NCI-H524 (cell line): ENCODE data around the gene ACSM2B.
"Not testable (repeated sequence)": the region's sequence is repeated elsewhere in the genome, so short reads cannot be mapped to it uniquely, and the experiment has no call there.

ENCODE experiments used
- DNase-seq, 2 experiments: peaks; one replicate each; lab custom pipeline; 2025; lab: John Stamatoyannopoulos, UW

ACSM2B gene

GRCh38 chr16:20576145-20576544 lies at the start of gene ACSM2B:
Gene ACSM2B (minus strand): TSS chr16:20576367. CDS start chr16:20564845, 11,522 bp downstream.
- DNase-seq, result not testable (repeated sequence)

DNA sequence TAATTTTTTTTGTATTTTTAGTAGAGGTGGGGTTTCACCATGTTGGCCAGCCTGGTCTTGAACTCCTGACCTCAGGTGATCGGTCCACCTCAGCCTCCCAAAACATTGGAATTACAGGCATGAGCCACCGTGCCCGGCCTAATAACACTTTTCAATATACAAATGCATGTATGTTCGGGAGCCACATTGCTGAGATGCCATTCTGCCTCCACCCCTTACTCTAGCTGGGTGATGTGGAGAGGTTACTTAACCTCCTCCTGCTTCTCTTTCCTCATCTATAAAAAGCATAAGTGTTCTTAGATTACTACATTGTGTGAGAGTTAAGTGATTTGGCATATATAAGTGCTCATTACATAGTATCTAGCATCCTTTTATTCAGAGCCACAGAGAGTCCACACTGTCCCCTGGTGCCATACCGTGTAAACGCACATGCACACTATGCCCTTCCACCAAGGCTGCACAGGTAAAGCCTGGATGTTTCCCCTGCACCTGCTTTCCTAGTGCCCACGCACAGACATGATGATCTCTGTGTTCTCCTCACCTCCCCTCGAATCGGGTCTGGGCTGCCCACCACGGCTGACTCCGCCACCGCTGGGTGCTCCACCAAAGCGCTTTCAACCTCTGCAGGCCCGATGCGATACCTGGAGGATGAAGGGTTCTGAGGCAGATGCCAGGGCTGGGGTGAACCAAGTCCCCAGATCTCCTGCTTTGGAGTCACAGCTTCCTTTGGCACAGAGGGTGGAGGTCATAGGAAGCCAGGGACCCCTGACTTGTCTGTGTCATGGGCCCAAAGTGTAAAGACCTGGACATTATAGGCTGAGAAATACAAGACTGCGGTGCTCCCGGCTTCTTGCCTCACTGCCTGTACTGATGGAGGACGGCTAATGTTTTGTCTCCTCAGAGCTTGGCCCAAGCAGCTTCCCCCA lies 49.0 kb upstream of the ACSM2B start:
- DNase-seq, result peak in 1 of 2 experiments; percentile 46

GRCh38 chr16:20624205-20624604 lies 48.0 kb upstream of the ACSM2B start:
- no peak for DNase-seq

DNA sequence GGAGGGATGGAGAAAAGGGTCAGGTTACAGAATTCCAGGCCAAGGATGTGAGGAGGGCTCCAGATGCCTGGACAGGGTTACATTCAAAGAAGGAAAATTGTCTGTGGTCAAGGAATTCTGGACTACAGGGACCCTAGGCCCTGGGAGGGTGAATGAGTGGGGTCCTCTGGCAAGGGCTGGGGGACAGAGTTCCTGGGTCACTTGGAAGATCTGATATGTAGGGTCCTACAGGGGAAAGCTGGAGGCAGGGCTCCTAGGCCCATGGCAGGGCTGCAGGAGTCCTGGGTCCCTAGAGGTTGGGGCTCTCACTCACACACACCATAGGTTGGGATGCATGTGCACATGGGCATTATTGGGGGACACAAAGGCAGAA lies 46.3 kb upstream of the ACSM2B start:
- no peak for DNase-seq

- DNase-seq, result no peak
Observed at GRCh38 chr16:20621406-20621805, 45.2 kb upstream of the ACSM2B start.

DNA sequence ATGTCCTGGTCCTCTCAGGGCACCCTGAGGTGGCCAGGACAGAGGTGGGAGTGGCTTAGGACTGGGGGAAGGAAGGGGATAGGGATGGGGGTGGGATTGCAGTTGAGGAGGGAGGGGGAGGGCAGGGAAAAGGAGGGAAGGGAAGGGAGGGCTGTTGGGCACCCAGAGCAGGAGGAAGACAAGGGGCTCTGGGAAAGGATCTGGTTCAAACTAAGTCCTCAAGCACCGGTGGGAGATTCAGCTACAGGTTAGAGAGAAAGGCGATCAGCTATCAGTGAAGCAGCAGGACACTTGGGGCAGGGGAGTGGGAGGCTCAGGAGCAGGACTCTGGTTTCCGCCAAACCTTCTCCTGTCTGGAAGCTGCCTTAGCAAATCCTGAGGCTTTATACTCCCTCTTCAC lies 44.6 kb upstream of the ACSM2B start:
- DNase-seq, result no peak

GRCh38 chr16:20620003-20620402 lies 43.8 kb upstream of the ACSM2B start:
- DNase-seq, result no peak

DNA sequence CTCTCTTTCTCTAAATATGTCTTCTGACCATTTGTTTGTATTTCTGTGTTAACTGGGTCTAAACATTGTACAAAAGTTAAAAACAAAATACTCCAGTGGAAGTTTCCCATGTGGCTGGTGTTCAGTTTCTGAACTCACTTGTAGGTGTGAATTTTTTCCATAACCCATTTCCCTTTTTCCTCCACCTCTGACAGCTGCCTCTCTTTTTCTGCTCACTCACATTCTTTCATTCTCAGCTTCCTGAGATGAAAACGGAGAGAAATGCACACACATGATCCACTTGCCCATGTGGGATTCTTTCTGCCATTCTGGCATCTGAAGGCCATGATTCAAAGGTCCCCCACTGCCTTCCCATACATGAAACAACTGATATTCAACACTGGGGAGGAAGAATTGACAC lies 41.1 kb upstream of the ACSM2B start:
- no peak for DNase-seq

DNA sequence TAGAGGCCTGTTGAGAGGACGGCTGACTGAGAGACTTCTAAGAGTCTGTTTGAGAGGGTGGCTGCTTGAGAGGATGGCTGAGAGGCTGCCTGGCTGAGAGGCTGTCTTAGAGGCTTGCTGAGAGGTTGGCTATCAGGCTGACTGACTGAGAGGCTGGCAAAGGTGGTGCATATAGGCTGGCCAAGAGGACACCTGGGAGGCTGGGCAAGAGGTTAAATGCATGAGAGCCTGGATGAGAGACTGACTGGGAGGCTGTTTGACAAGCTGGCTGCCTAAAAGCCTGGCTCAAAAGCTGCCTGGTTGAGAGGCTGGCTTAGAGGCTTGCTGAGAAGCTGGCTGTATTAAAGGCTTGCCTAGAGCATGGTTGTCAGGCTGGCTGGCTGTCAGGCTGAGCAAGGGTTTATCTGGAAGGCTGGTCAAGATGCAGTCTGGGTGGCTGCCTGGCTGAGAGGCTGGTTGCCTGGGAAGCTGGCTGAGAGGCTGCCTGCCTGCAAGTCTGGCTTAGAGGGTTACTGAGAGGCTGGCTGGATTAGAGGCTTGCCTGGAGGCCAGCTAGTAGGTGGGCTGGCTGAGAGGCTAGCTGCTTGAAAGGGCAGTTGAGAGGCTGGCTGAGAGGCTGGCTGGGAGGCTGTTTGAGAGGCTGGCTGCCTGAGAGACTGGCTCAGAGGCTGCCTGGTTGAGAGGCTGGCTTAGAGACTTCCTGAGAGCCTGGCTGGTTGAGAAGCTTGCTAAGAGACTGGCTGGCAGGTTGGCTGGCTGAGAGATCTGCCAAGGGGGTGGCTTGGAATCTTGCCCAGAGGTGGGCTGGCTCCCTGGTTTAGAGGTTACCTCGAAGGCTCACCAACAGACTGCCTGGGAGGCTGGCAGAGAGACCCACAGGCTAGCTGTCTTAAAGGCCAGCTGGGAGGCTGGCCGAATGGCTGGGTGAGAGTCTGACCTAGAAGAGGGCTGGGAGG lies 38.3 kb upstream of the ACSM2B start:
- DNase-seq, result peak; percentile 38 to 56

DNA sequence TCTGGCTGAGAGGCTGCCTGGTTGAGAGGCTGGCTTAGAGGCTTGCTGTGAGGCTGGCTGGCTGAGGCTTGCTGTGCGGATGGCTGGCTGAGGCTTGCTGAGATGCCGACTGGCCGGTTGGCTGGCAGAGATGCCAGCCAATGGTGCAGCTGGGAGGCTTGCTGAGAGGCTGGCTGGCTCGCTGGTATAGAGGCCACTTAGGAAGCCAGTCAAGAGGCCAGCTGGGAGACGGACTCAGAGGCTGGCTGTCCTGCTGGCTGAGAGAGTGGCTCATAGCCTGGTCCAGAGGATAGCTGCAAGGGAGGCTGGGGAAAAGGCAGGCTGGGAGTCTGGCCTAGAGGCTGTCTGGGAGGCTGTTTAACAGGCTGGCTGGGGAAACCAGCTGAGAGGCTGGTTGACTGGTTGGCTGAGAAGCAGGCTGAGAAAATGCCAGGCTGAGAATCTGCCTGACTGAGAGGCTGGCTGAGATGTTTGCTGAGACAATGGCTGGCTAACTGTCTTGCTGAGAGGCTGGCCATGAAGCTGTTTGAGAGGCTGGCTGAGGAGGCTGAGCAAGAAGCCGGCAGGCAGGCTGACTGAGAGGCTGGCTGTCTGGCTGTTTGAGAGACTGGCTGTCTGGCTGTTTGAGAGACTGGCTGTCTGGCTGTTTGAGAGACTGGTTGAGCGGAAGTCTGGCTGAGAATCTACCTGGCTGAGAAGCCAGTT lies 37.5 kb upstream of the ACSM2B start:
- peak in 1 of 2 experiments; percentile 74 for DNase-seq

GRCh38 chr16:20612551-20613480 lies 36.6 kb upstream of the ACSM2B start:
- peak; percentile 81 to 89 for DNase-seq

DNA sequence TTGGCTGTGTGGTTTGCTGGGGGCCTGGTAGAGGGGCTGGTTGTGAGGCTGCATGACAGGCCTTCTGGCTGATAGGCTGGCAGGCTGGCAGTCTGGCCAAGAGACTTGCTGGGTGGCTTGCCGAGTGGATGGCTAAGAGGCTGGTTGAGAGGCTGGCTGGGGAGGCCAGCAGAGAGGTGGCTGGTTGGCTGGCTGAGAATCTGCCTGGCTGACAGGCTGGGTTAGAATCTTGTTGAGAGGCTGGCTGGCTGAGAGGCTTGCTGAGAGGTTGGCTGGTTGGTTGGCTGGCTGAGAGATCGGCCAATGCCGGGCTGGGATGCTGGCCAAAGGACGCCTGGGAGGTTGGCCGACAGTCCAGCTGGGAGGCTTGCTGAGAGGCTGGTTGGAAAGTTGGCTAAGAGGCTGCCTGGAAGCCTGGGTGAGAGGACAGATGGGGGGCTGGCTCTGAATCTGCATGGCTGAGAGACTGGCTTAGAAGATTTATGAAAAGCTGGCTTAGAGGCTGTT lies 35.9 kb upstream of the ACSM2B start:
- DNase-seq, result peak; percentile 95 to 98

DNA sequence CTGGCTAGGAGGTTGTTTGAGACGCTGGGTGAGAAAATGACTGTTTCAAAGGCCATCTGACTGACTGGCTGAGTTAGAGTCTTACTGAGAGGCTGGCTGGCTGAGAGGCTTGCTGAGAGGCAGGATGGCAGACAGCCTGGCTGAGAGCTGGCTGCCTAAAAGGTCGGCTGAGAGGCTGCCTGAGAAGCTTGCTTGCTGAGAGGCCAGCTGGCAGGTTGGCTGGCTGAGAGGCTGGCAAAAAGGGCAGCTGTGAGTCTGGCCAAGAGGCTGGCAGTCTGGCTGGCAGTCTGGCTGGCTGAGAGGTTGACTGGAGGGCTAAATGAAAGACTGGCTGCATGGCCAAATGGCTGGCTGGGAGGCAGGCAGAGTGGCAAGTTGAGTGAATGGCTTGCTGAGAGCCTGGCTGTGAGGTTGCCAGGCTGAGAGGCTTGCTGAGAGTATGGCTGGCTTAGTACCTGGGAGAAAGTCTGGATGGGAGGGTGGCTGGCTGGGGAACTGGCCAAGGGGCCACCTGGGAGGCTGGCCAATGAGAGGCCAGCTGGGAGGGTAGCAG lies 35.3 kb upstream of the ACSM2B start:
- peak; percentile 95 to 97 for DNase-seq

- DNase-seq, result no peak
Observed at GRCh38 chr16:20610892-20611349, 34.8 kb upstream of the ACSM2B start.

- DNase-seq, result peak; percentile 99 to 100
Observed at GRCh38 chr16:20610211-20610891, 34.2 kb upstream of the ACSM2B start.

- peak; percentile 39 to 63 for DNase-seq
Observed at GRCh38 chr16:20602205-20602604, 26.0 kb upstream of the ACSM2B start.

DNA sequence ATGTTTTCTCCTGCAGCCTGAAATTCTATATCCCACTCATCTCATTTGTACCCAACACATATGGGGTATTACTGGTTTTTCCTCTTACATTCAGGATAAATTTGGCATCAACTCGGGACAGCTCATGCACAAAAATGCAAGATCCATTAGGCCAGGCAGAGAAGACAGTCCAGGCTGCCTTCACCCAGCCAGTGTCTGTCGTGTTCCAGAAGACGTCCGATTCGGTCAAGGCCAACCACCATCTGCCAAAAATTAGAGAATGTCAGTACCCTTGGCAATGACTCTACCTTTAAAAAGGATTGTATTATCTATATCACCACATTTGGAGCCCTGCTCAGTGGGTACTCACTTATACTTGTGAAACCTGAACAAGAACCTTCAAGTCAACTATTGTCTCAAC lies 23.3 kb upstream of the ACSM2B start:
- DNase-seq, result not testable (repeated sequence)

GRCh38 chr16:20598832-20599469 lies 22.8 kb upstream of the ACSM2B start:
- no peak for DNase-seq

DNA sequence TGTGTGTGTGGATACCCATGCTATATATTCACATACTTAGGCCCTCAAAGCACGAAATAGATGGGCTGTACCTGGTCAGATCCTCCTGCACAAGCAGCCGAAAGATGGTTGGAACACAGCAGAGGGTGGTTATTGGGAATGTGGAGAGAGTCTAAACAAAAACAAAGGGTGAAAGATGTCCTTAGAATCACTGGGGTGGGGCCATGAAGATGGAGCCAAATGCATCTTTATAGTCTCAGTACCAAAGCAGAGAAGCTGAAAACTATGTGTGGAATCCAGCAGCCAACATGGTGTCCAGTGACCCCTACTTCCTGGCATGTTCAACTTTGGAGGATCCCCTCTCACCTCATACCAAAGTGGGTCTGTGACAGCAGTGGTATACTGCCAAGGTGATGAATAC lies 19.5 kb upstream of the ACSM2B start:
- DNase-seq, result not testable (repeated sequence)
